ENCODE measurements around the gene IFT52.
A peak's percentile ranks its signal among the peaks of the same experiment; 100 is the strongest.
"Not testable (repeated sequence)": the region's sequence is repeated elsewhere in the genome, so short reads cannot be mapped to it uniquely, and the experiment has no call there.

The IFT52 gene

GRCh38 chr20:43653966-43654365 lies 63.2 kb downstream of the IFT52 start:
- DNase-seq: no peak

GRCh38 chr20:43655176-43655575 lies 64.4 kb downstream of the IFT52 start:
- not testable (repeated sequence) for DNase-seq

- DNase-seq: no peak
Observed at GRCh38 chr20:43655937-43656336, 65.2 kb downstream of the IFT52 start.

- DNase-seq: no peak
Observed at GRCh38 chr20:43658069-43658722, 67.5 kb downstream of the IFT52 start.

GRCh38 chr20:43658723-43659419 lies 68.1 kb downstream of the IFT52 start:
- DNase-seq: no peak

- DNase-seq: no peak
Observed at GRCh38 chr20:43662943-43663655, 72.4 kb downstream of the IFT52 start.

GRCh38 chr20:43665466-43666176 lies 74.9 kb downstream of the IFT52 start:
- no peak for DNase-seq

GRCh38 chr20:43666376-43667328 lies 75.9 kb downstream of the IFT52 start, which contains the start of gene MYBL2:
MYBL2 (plus strand) TSS chr20:43667114; CDS start chr20:43667284, 170 bp downstream.
- DNase-seq: peak; percentile 87

GRCh38 chr20:43667341-43668132 lies 76.8 kb downstream of the IFT52 start:
- peak; percentile 55 for DNase-seq

GRCh38 chr20:43669332-43669731 lies 78.6 kb downstream of the IFT52 start:
- no peak for DNase-seq

GRCh38 chr20:43670423-43670822 lies 79.7 kb downstream of the IFT52 start:
- DNase-seq: no peak

GRCh38 chr20:43676368-43676767 lies 85.6 kb downstream of the IFT52 start:
- DNase-seq: no peak

GRCh38 chr20:43680981-43681380 lies 90.2 kb downstream of the IFT52 start:
- no peak for DNase-seq

GRCh38 chr20:43681468-43681942 lies 90.8 kb downstream of the IFT52 start:
- DNase-seq: peak; percentile 41

- DNase-seq: no peak
Observed at GRCh38 chr20:43681991-43682410, 91.3 kb downstream of the IFT52 start.

- no peak for DNase-seq
Observed at GRCh38 chr20:43682446-43682845, 91.7 kb downstream of the IFT52 start.

- no peak for DNase-seq
Observed at GRCh38 chr20:43686820-43687219, 96.1 kb downstream of the IFT52 start.

- no peak for DNase-seq
Observed at GRCh38 chr20:43689165-43689564, 98.4 kb downstream of the IFT52 start.

- DNase-seq: no peak
Observed at GRCh38 chr20:43690943-43691598, 100.3 kb downstream of the IFT52 start.

GRCh38 chr20:43691928-43692524 lies 101.3 kb downstream of the IFT52 start:
- peak; percentile 36 for DNase-seq
